ENCODE results near the gene SOCS6.

GRCh38 chr18:70363861-70364260 is 75.0 kb downstream of the SOCS6 start:
- TF ChIP-seq CTCF (IDR thresholded peaks at IDR 0.05; ENCODE audit: poor library complexity) (no peak), EZH2 (IDR thresholded peaks at IDR 0.05; ENCODE audit: borderline replicate concordance) (no peak)
